ENCODE results near the gene LACTB.
A peak's percentile ranks its signal among the peaks of the same experiment; 100 is the strongest.

The LACTB gene

DNA sequence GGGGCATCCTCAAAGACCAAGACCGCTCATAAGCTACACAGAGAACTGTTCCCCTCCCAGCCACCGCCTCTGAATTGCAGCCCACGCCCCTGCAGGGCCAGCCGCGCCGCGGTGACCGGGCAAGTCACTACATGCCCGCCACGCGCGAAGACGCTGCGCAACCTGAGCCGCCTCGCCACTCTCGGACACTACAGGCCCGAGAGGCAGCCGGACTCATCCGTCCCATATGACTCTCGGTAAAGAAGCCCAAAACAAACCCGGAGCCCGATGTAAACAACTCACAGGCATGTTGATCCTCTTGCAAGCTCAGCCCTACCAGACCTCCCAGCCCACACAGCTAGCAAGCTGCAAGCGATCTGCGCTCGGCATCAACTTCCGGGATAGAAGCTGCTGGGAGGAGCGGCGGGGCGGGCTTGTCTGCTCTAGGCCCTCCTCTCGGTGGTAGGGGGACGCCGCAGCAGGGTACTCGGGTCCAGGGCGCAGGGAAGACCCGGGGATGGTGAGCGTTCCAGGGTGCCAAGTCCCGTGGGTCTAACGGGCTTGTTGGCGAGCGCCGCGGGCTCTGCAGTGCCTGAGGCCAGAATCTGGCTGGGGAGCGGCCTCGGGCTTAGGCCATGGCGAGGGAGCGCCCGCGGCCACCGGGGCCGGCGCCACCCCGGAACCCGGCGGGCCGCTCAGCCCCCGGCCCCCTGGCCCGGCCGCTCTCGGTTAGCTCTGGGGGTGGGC, 35.6 kb downstream of the LACTB start, which contains the start of gene RPS27L:
RPS27L (minus strand) TSS at position 360 of the 726 bp plus-strand sequence; CDS start at position 288, 72 bp downstream.
- Histone ChIP-seq H3K27me3 (ENCODE audit: control insufficient read depth in 1 of 2, insufficient read depth in 2 of 2, low read length in 2 of 2) (no peaks in the 10 kb centered on the region), H3K9ac (ENCODE audit: low read length) (peak within 1 kb of the TSS; percentile 88), H3K36me3 (ENCODE audit: insufficient read depth, low read length) (peaks cover 13% of the 10 kb centered on the region), H3K9me3 (ENCODE audit: low read length) (no peaks in the 10 kb centered on the region), H3K4me1 (ENCODE audit: insufficient read depth, low read length) (peaks cover 4% of the 10 kb centered on the region), H3K27ac (ENCODE audit: low read depth, low read length) (peak within 1 kb of the TSS; percentile 95), H3K4me3 (ENCODE audit: low read depth in 1 of 2, low read length in 2 of 2) (peak within 1 kb of the TSS; percentile 94 to 98)

DNA sequence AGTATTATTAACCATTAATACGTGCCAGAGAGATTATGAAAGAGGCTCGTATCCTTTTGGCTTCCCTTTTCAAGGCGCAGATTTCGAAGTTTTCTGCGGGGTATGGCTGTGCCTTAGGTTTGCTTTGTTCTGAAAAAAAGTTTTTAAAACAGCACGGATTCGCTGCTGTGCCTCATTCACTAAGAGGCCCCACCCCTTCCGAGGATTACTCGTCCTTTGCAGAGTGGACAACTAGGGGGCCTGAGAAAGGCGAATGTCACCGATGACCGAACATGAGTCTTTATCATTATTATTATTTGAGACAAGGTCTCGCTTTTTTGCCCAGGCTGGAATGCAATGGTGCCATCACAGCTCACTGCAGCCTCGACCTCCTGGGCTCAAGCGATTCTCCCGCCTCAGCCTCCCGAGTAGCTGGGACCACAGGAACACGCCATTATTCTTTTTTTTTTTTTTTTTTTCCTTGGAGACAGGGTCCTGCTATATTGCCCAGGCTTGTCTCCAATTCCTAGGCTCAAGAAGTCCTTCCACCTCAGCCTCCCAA, 36.3 kb downstream of the LACTB start:
- H3K4me1 ChIP-seq (ENCODE audit: insufficient read depth, low read length) = peaks cover 4% of the 10 kb centered on the region
- H3K9me3 ChIP-seq (ENCODE audit: low read length) = no peaks in the 10 kb centered on the region
- peak overlapping the region; percentile 94 to 98 for H3K4me3 ChIP-seq (ENCODE audit: low read depth in 1 of 2, low read length in 2 of 2)
- peak overlapping the region; percentile 95 for H3K27ac ChIP-seq (ENCODE audit: low read depth, low read length)
- H3K27me3 ChIP-seq (ENCODE audit: control insufficient read depth in 1 of 2, insufficient read depth in 2 of 2, low read length in 2 of 2) = no peaks in the 10 kb centered on the region
- peaks cover 9% of the 10 kb centered on the region for H3K36me3 ChIP-seq (ENCODE audit: insufficient read depth, low read length)
- H3K9ac ChIP-seq (ENCODE audit: low read length) = peak overlapping the region; percentile 88

DNA sequence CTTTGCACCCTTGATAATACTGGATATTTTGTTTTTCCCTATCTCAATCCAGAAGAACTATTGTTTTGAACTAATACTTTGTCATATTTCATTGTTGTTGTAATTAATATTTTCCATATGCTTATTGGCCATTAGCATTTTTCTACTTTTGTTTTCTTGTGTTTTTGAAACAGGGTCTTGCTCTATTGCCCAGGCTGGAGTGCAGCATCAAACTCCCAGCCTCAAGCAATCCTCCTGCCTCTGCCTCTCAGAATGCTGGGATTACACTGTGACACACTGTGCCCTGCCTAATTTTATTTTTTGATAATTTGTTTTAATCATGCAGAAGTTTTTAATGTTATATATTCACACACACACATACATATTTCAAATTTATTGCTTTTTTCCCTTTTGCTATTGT, 39.0 kb downstream of the LACTB start:
- H3K9ac ChIP-seq (ENCODE audit: low read length) = no peak overlapping the region
- H3K27me3 ChIP-seq (ENCODE audit: control insufficient read depth in 1 of 2, insufficient read depth in 2 of 2, low read length in 2 of 2) = no peaks in the 10 kb centered on the region
- no peak overlapping the region for H3K4me3 ChIP-seq (ENCODE audit: low read depth in 1 of 2, low read length in 2 of 2)
- no peak overlapping the region for H3K27ac ChIP-seq (ENCODE audit: low read depth, low read length)
- H3K36me3 ChIP-seq (ENCODE audit: insufficient read depth, low read length) = no peaks in the 10 kb centered on the region
- H3K9me3 ChIP-seq (ENCODE audit: low read length) = no peaks in the 10 kb centered on the region
- no peaks in the 10 kb centered on the region for H3K4me1 ChIP-seq (ENCODE audit: insufficient read depth, low read length)

DNA sequence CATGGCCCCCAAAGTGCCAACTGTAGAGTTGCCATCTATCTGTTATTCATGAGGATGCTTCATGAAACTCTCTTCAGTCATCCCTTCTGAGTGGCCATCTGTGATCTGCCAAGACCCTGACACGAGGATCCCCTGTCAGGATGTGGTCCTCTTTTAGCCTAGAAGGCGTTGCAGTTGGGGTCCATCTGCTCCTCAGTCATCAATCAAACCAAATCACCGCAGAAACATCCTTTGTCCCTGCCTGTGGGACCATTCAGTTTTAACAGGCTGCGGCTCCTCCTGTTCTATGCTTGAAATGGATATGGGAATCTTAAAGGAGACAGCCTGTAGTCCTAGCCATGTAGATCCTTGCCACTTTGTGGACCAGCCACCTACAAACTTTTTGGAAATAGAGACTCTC, 41.6 kb downstream of the LACTB start:
- Histone ChIP-seq H3K9ac (ENCODE audit: low read length) (no peak overlapping the region), H3K4me1 (ENCODE audit: insufficient read depth, low read length) (no peaks in the 10 kb centered on the region), H3K27ac (ENCODE audit: low read depth, low read length) (no peak overlapping the region), H3K9me3 (ENCODE audit: low read length) (no peaks in the 10 kb centered on the region), H3K4me3 (ENCODE audit: low read depth in 1 of 2, low read length in 2 of 2) (no peak overlapping the region), H3K36me3 (ENCODE audit: insufficient read depth, low read length) (no peaks in the 10 kb centered on the region), H3K27me3 (ENCODE audit: control insufficient read depth in 1 of 2, insufficient read depth in 2 of 2, low read length in 2 of 2) (no peaks in the 10 kb centered on the region)

DNA sequence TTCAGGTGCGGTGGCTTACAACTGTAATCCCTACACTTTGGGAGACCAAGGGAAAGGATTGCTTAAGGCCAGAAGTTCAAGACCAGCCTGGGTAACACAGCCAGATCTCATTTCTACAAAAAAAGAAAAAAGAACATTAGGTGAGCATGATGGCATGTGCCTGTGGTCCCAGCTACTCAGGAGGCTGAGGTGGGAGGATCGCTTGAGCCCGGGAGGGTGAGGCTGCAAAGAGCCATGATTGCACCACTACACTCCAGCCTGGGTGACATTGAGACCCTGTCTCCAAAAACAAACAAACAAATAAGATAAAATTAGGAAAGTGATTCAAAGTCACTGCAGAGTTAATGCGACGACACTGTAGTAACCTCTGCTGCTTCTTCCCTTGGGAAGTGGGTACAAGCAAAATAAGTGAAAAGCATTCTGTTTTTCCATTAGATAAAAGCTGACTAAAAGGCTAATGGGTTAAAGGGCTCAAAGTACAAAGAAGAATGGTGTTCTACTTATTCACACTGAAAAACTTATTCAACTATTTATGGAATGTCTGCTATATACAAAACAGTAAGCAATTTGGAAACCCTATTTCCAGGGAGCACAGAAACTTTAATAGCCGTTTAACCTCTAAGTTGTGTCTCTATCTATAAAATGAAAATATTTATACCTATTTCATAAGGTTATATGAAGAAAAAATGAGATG, 43.7 kb downstream of the LACTB start:
- H3K9ac ChIP-seq (ENCODE audit: low read length) = no peak overlapping the region
- H3K36me3 ChIP-seq (ENCODE audit: insufficient read depth, low read length) = no peaks in the 10 kb centered on the region
- no peaks in the 10 kb centered on the region for H3K4me1 ChIP-seq (ENCODE audit: insufficient read depth, low read length)
- no peaks in the 10 kb centered on the region for H3K27me3 ChIP-seq (ENCODE audit: control insufficient read depth in 1 of 2, insufficient read depth in 2 of 2, low read length in 2 of 2)
- no peak overlapping the region for H3K4me3 ChIP-seq (ENCODE audit: low read depth in 1 of 2, low read length in 2 of 2)
- H3K27ac ChIP-seq (ENCODE audit: low read depth, low read length) = no peak overlapping the region
- no peaks in the 10 kb centered on the region for H3K9me3 ChIP-seq (ENCODE audit: low read length)

DNA sequence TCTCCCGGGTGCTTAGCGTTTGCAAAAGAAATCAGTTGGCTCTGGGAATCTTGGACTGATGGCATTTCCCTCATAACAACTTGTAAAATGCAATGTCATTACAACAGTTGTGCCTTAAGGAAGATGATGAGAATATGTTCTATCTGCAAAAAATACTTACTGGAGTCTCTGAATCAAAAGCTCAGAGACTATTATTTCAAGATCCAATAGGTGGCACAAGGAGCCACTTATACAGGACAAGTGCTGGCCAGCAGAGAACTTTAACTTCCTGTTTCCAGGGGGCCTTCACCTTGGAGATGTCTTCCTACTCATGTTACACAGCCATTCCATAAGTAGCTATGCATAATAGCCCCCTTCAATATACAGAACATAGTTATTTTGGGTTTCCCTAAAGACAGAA, 44.6 kb downstream of the LACTB start:
- Histone ChIP-seq H3K9me3 (ENCODE audit: low read length) (no peaks in the 10 kb centered on the region), H3K9ac (ENCODE audit: low read length) (no peak overlapping the region), H3K4me3 (ENCODE audit: low read depth in 1 of 2, low read length in 2 of 2) (no peak overlapping the region), H3K27me3 (ENCODE audit: control insufficient read depth in 1 of 2, insufficient read depth in 2 of 2, low read length in 2 of 2) (no peaks in the 10 kb centered on the region), H3K4me1 (ENCODE audit: insufficient read depth, low read length) (no peaks in the 10 kb centered on the region), H3K36me3 (ENCODE audit: insufficient read depth, low read length) (no peaks in the 10 kb centered on the region), H3K27ac (ENCODE audit: low read depth, low read length) (no peak overlapping the region)

DNA sequence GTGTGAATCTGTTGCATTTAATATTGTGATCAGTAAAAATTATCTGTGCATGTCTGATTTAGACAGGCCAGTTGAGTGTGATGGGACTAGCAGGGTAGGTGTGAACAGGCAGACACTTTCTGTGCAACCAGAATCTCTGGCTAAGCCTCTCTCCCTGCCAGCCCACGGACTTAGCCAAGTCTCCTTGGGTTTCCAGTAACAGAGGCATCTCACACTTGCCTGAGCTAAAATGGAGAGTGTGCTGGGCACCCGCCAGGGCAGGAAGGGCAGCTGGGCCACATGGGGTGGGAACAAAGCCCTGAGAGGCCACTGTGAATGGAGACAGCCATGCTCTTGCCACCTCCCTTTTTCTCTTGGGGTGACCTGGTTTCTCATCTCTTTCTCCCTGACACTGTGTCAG, 48.1 kb downstream of the LACTB start:
- Histone ChIP-seq H3K4me1 (ENCODE audit: insufficient read depth, low read length) (no peaks in the 10 kb centered on the region), H3K9me3 (ENCODE audit: low read length) (no peaks in the 10 kb centered on the region), H3K27ac (ENCODE audit: low read depth, low read length) (no peak overlapping the region), H3K9ac (ENCODE audit: low read length) (no peak overlapping the region), H3K36me3 (ENCODE audit: insufficient read depth, low read length) (no peaks in the 10 kb centered on the region), H3K27me3 (ENCODE audit: control insufficient read depth in 1 of 2, insufficient read depth in 2 of 2, low read length in 2 of 2) (no peaks in the 10 kb centered on the region), H3K4me3 (ENCODE audit: low read depth in 1 of 2, low read length in 2 of 2) (no peak overlapping the region)

DNA sequence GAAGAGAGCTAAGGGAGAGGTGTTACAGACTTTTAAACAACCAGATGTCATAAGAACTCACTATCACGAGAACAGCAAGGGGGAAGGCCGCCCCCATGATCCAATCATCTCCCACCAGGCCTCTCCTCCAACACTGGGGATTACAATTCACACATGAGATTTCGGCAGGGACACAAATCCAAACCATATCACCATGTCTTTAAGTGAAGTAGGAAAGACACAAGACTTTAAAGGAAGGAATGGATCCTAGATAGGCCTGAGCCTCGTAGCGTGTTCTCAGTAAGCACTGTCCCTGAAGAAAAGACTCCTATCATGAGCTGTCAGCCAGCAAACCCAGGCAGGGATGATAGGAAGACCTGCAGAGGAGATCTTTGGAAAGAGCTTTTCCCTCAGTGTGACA, 50.7 kb downstream of the LACTB start:
- H3K36me3 ChIP-seq (ENCODE audit: insufficient read depth, low read length) = no peaks in the 10 kb centered on the region
- no peak overlapping the region for H3K27ac ChIP-seq (ENCODE audit: low read depth, low read length)
- no peaks in the 10 kb centered on the region for H3K27me3 ChIP-seq (ENCODE audit: control insufficient read depth in 1 of 2, insufficient read depth in 2 of 2, low read length in 2 of 2)
- H3K4me1 ChIP-seq (ENCODE audit: insufficient read depth, low read length) = no peaks in the 10 kb centered on the region
- H3K9me3 ChIP-seq (ENCODE audit: low read length) = no peaks in the 10 kb centered on the region
- no peak overlapping the region for H3K9ac ChIP-seq (ENCODE audit: low read length)
- H3K4me3 ChIP-seq (ENCODE audit: low read depth in 1 of 2, low read length in 2 of 2) = no peak overlapping the region

DNA sequence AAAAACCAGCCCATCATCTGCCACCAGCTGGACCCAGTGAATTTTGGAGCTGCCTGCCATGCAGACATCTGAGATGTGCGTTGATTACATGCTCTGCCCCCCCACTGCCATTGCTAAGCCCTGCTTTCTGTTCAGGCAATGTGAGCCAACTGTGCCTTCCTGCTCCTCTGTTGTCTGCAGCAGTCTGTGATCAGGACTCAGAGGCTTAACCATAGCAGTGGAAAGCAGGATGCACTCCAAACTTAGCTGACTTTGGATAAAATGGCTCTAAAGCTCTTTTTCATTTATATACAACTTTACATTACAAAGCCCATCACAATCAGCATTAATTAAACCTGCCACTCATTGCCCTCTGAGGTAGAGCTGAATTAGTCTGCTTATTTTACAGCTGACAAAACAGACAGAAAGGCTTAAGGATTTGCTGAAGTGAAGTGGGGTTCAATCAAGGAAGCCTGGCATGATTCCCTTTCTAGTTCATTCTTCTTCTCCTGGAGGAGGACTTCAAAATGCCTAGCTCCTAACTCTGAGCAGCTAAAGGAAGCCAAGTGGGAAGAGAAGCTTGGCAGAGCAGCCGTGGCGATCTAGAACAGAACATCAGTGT, 51.3 kb downstream of the LACTB start:
- Histone ChIP-seq H3K27ac (ENCODE audit: low read depth, low read length) (no peak overlapping the region), H3K9me3 (ENCODE audit: low read length) (no peaks in the 10 kb centered on the region), H3K4me1 (ENCODE audit: insufficient read depth, low read length) (no peaks in the 10 kb centered on the region), H3K36me3 (ENCODE audit: insufficient read depth, low read length) (no peaks in the 10 kb centered on the region), H3K9ac (ENCODE audit: low read length) (no peak overlapping the region), H3K4me3 (ENCODE audit: low read depth in 1 of 2, low read length in 2 of 2) (no peak overlapping the region), H3K27me3 (ENCODE audit: control insufficient read depth in 1 of 2, insufficient read depth in 2 of 2, low read length in 2 of 2) (no peaks in the 10 kb centered on the region)

DNA sequence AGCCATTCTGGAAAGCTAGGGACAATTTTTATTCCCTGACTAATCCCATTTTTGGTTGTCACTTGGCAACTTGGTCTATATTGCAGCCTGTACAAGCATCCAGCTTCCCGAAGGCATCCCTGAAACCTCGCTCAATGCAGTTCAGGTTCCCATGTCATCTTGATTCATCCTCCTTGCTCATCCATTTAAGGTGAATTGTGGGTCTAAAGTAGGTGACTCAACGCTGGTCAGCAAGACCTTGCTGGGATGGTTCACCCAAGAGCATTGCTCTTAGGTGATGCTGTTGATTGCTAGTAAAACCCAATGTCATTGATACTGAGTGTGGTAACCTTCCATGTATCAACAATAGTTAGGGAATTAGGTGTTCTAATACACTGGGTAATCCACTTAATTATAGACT, 54.6 kb downstream of the LACTB start:
- Histone ChIP-seq H3K4me3 (ENCODE audit: low read depth in 1 of 2, low read length in 2 of 2) (no peak overlapping the region), H3K9me3 (ENCODE audit: low read length) (no peaks in the 10 kb centered on the region), H3K36me3 (ENCODE audit: insufficient read depth, low read length) (no peaks in the 10 kb centered on the region), H3K27me3 (ENCODE audit: control insufficient read depth in 1 of 2, insufficient read depth in 2 of 2, low read length in 2 of 2) (no peaks in the 10 kb centered on the region), H3K9ac (ENCODE audit: low read length) (no peak overlapping the region), H3K4me1 (ENCODE audit: insufficient read depth, low read length) (no peaks in the 10 kb centered on the region), H3K27ac (ENCODE audit: low read depth, low read length) (no peak overlapping the region)

DNA sequence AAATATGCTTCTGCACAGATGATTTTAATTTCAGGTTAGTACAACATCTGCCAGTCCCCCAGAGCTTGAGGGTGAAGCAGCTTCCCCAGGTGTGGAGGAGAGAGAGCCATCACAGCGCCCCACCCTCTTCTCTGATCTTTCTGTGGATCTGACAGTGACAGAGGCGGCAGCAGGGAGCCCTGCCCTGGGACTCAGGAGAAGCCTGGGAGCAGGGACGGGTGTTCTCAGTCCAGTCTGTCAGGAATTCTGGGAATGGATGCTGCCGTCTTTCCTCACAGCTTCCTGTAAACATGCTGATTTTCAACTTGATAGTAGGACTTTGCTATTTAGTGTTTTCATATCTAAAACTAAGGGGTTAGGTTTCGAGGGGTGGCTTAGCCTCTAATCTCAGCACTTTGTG, 56.4 kb downstream of the LACTB start:
- Histone ChIP-seq H3K27me3 (ENCODE audit: control insufficient read depth in 1 of 2, insufficient read depth in 2 of 2, low read length in 2 of 2) (no peaks in the 10 kb centered on the region), H3K9me3 (ENCODE audit: low read length) (no peaks in the 10 kb centered on the region), H3K9ac (ENCODE audit: low read length) (no peak overlapping the region), H3K27ac (ENCODE audit: low read depth, low read length) (no peak overlapping the region), H3K4me1 (ENCODE audit: insufficient read depth, low read length) (no peaks in the 10 kb centered on the region), H3K4me3 (ENCODE audit: low read depth in 1 of 2, low read length in 2 of 2) (no peak overlapping the region), H3K36me3 (ENCODE audit: insufficient read depth, low read length) (no peaks in the 10 kb centered on the region)
